HepG2 (cell line): ENCODE measurements around the gene ENC1. TPM values are rescaled to one million over a fixed set of nuclear protein-coding genes. Genes with fewer than 3 reads are reported as not detected.

ENCODE experiments used
- CCAR2 ChIP-seq: fragments of 200-400 bp; formaldehyde crosslinking; optimal IDR thresholded peaks from 2 replicates; pipeline ENCODE3; 2018; ENCODE audit warnings: low read depth, mild to moderate bottlenecking, low read length, moderate library complexity
- FOSL2 ChIP-seq: sonication (generic); formaldehyde crosslinking; IDR thresholded peaks from 2 replicates; pipeline ENCODE4 v1.4.0; 2020; ENCODE audit warnings: missing genetic modification reagents
- MED8 ChIP-seq: sonication (generic); formaldehyde crosslinking; IDR thresholded peaks from 2 replicates; pipeline ENCODE4 v1.8.1; 2023; ENCODE audit warnings: mild to moderate bottlenecking, missing genetic modification reagents; ENCODE audit not compliant: insufficient replicate concordance
- MYNN ChIP-seq: sonication (generic); formaldehyde crosslinking; IDR thresholded peaks from 2 replicates; pipeline ENCODE4 v1.4.0; 2020; ENCODE audit warnings: mild to moderate bottlenecking, low read depth, missing genetic modification reagents
- NFYB ChIP-seq: sonication (generic); formaldehyde crosslinking; IDR thresholded peaks from 2 replicates; pipeline ENCODE4 v1.4.0; 2020; ENCODE audit warnings: missing genetic modification reagents
- PTBP1 ChIP-seq: fragments of 200-400 bp; formaldehyde crosslinking; IDR thresholded peaks from 2 replicates; pipeline ENCODE4 v1.6.1; 2018; ENCODE audit warnings: low read length, low read depth; ENCODE audit not compliant: poor library complexity, severe bottlenecking
- SAFB2 ChIP-seq: sonication (generic); formaldehyde crosslinking; IDR thresholded peaks from 2 replicates; pipeline ENCODE4 v1.5.1; 2020; ENCODE audit warnings: missing genetic modification reagents, low read depth, mild to moderate bottlenecking, borderline replicate concordance
- SMAD3 ChIP-seq: sonication (generic); formaldehyde crosslinking; IDR thresholded peaks from 2 replicates; pipeline ENCODE4 v1.4.0; 2020; ENCODE audit warnings: missing genetic modification reagents
- TRIM24 ChIP-seq: sonication (generic); formaldehyde crosslinking; IDR thresholded peaks from 2 replicates; pipeline ENCODE4 v1.8.0; 2022; ENCODE audit warnings: mild to moderate bottlenecking, missing genetic modification reagents
- ZKSCAN5 ChIP-seq: sonication (generic); formaldehyde crosslinking; IDR thresholded peaks from 2 replicates; pipeline ENCODE4 v1.5.1; 2020; ENCODE audit warnings: mild to moderate bottlenecking, missing genetic modification reagents
- ZKSCAN8 ChIP-seq: IDR thresholded peaks from 2 replicates; pipeline ENCODE4 v1.6.1; 2016; ENCODE audit warnings: borderline replicate concordance, missing genetic modification reagents, missing compliant biosample characterization
- ZNF121 ChIP-seq: sonication (generic); formaldehyde crosslinking; IDR thresholded peaks from 2 replicates; pipeline ENCODE4 v1.5.0; 2020; ENCODE audit warnings: mild to moderate bottlenecking, missing genetic modification reagents
- ZNF484 ChIP-seq: sonication (generic); formaldehyde crosslinking; IDR thresholded peaks from 2 replicates; pipeline ENCODE4 v1.5.1; 2020; ENCODE audit warnings: mild to moderate bottlenecking, low read depth, missing genetic modification reagents, borderline replicate concordance
- polyA plus RNA-seq, 8 experiments: library from polyadenylated mRNA; depleted of rRNA in 3 of 8; stranded (reverse) in 7 of 8; unstranded in 1 of 8; fragments of >200 nt; fragmentation: Illumina TruSeq in 4 of 8; extraction: Trizol in 4 of 8; gene quantifications; 2 replicates each; pipeline versions ENCODE4 v1.2.1 to v1.2.3, GENCODE V29; 2011 to 2016; ENCODE audit warnings: low read depth in 4 of 8, missing spikeins in 1 of 8, mixed read lengths in 1 of 8; ENCODE audit not compliant: insufficient read depth in 1 of 8
- total RNA-seq, 5 experiments: library from RNA; depleted of rRNA; stranded (reverse); fragments of >200 nt; fragmentation: Illumina TruSeq; extraction: Trizol; gene quantifications; 2 replicates each; pipeline ENCODE4 v1.2.3, GENCODE V29; 2016; ENCODE audit warnings: low read depth in 1 of 5
- TF ChIP-seq, protein P1 (sequence below): sonication (generic); formaldehyde crosslinking; IDR thresholded peaks from 2 replicates; pipeline ENCODE4 v1.4.0; 2020; ENCODE audit warnings: missing genetic modification reagents
- TF ChIP-seq, protein P2 (sequence below): sonication (generic); formaldehyde crosslinking; IDR thresholded peaks from 2 replicates; pipeline ENCODE4 v1.4.0; 2020; ENCODE audit warnings: mild to moderate bottlenecking, missing genetic modification reagents
- TF ChIP-seq, protein P3 (sequence below): sonication (generic); formaldehyde crosslinking; conservative IDR thresholded peaks from 2 replicates; pipeline ENCODE4 v1.8.0; 2022; ENCODE audit warnings: mild to moderate bottlenecking, moderate library complexity, missing genetic modification reagents
- TF ChIP-seq, protein P4 (sequence below): sonication (generic); formaldehyde crosslinking; conservative IDR thresholded peaks from 2 replicates; pipeline ENCODE4 v1.4.0; 2020; ENCODE audit warnings: missing genetic modification reagents
- TF ChIP-seq, protein P5 (sequence below): sonication (generic); formaldehyde crosslinking; IDR thresholded peaks from 2 replicates; pipeline ENCODE4 v1.5.0; 2020; ENCODE audit warnings: missing genetic modification reagents

The ENC1 gene
- total and polyA plus RNA-seq, 2 of the 13 experiments (the other 11 are each of a cell fraction or from before 2014, with no cell fraction given) = 63.8 to 64.4 TPM

DNA sequence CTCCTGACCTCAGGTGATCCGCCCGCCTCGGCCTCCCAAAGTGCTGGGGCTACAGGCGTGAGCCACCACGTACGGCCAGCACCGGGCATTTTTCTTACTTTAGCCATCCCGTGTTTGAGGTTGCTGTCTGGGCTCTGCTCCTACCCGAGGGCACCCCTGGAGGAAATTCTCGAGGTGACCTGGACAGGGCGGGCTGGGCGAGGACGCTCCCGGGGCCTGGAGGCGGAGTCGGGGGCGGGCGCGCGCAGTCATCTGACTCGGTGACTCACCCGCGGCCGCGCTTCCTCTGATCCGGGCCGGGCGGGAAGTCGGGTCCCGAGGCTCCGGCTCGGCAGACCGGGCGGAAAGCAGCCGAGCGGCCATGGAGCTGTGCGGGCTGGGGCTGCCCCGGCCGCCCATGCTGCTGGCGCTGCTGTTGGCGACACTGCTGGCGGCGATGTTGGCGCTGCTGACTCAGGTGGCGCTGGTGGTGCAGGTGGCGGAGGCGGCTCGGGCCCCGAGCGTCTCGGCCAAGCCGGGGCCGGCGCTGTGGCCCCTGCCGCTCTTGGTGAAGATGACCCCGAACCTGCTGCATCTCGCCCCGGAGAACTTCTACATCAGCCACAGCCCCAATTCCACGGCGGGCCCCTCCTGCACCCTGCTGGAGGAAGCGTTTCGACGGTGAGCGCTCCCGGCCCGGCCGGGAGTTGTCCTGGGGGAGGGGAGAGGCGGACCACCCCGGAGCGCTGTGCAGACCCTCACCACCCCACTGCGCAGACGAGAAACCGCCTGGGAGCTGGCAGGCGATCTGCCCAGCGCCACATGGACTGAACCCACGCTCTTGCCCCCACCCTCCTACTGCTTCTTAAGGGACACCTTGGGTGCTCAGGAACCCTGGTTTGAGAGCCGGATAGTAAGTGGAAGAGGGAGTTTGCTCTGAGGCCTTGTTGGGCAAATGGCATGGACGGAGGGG lies 44.6 kb upstream of the ENC1 start, which contains the start of gene HEXB (continued):
- TF ChIP-seq, protein P1, sequence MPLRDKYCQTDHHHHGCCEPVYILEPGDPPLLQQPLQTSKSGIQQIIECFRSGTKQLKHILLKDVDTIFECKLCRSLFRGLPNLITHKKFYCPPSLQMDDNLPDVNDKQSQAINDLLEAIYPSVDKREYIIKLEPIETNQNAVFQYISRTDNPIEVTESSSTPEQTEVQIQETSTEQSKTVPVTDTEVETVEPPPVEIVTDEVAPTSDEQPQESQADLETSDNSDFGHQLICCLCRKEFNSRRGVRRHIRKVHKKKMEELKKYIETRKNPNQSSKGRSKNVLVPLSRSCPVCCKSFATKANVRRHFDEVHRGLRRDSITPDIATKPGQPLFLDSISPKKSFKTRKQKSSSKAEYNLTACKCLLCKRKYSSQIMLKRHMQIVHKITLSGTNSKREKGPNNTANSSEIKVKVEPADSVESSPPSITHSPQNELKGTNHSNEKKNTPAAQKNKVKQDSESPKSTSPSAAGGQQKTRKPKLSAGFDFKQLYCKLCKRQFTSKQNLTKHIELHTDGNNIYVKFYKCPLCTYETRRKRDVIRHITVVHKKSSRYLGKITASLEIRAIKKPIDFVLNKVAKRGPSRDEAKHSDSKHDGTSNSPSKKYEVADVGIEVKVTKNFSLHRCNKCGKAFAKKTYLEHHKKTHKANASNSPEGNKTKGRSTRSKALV = peak; percentile 85
- TF ChIP-seq MED8 (peak; percentile 33), SMAD3 (CRISPR knock-in tag) (no peak), MYNN (CRISPR knock-in tag) (no peak), ZKSCAN8 (no peak), SAFB2 (CRISPR knock-in tag) (no peak), NFYB (CRISPR knock-in tag) (no peak), ZNF121 (no peak), ZNF484 (CRISPR knock-in tag) (no peak), PTBP1 (no peak), TRIM24 (0 out of 2 replicates have a peak, but pooled peaks have one; percentile 25), FOSL2 (peak; percentile 97), CCAR2 (no peak), ZKSCAN5 (CRISPR knock-in tag) (no peak)
- TF ChIP-seq, protein P2, sequence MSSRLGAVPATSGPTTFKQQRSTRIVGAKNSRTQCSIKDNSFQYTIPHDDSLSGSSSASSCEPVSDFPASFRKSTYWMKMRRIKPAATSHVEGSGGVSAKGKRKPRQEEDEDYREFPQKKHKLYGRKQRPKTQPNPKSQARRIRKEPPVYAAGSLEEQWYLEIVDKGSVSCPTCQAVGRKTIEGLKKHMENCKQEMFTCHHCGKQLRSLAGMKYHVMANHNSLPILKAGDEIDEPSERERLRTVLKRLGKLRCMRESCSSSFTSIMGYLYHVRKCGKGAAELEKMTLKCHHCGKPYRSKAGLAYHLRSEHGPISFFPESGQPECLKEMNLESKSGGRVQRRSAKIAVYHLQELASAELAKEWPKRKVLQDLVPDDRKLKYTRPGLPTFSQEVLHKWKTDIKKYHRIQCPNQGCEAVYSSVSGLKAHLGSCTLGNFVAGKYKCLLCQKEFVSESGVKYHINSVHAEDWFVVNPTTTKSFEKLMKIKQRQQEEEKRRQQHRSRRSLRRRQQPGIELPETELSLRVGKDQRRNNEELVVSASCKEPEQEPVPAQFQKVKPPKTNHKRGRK (CRISPR knock-in tag) = peak; percentile 36; the same call in 1 of the 2 replicates
- TF ChIP-seq, protein P3, sequence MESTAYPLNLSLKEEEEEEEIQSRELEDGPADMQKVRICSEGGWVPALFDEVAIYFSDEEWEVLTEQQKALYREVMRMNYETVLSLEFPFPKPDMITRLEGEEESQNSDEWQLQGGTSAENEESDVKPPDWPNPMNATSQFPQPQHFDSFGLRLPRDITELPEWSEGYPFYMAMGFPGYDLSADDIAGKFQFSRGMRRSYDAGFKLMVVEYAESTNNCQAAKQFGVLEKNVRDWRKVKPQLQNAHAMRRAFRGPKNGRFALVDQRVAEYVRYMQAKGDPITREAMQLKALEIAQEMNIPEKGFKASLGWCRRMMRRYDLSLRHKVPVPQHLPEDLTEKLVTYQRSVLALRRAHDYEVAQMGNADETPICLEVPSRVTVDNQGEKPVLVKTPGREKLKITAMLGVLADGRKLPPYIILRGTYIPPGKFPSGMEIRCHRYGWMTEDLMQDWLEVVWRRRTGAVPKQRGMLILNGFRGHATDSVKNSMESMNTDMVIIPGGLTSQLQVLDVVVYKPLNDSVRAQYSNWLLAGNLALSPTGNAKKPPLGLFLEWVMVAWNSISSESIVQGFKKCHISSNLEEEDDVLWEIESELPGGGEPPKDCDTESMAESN = peak; percentile 68; the same call in 1 of the 2 replicates
- TF ChIP-seq, protein P4, sequence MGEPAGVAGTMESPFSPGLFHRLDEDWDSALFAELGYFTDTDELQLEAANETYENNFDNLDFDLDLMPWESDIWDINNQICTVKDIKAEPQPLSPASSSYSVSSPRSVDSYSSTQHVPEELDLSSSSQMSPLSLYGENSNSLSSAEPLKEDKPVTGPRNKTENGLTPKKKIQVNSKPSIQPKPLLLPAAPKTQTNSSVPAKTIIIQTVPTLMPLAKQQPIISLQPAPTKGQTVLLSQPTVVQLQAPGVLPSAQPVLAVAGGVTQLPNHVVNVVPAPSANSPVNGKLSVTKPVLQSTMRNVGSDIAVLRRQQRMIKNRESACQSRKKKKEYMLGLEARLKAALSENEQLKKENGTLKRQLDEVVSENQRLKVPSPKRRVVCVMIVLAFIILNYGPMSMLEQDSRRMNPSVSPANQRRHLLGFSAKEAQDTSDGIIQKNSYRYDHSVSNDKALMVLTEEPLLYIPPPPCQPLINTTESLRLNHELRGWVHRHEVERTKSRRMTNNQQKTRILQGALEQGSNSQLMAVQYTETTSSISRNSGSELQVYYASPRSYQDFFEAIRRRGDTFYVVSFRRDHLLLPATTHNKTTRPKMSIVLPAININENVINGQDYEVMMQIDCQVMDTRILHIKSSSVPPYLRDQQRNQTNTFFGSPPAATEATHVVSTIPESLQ (CRISPR knock-in tag) = no peak
- TF ChIP-seq, protein P5, sequence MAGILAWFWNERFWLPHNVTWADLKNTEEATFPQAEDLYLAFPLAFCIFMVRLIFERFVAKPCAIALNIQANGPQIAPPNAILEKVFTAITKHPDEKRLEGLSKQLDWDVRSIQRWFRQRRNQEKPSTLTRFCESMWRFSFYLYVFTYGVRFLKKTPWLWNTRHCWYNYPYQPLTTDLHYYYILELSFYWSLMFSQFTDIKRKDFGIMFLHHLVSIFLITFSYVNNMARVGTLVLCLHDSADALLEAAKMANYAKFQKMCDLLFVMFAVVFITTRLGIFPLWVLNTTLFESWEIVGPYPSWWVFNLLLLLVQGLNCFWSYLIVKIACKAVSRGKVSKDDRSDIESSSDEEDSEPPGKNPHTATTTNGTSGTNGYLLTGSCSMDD = no peak; the same call in 1 of the 2 replicates
